NCI-H146 treated with DMSO at 0.1 percent for 48 hours (cell line): ENCODE measurements around the gene TM9SF3.
"Not testable (repeated sequence)": the region's sequence is repeated elsewhere in the genome, so short reads cannot be mapped to it uniquely, and the experiment has no call there.

ENCODE experiments used
- DNase-seq: peaks from one replicate; lab custom pipeline; 2025; ENCODE audit not compliant: unreplicated experiment; lab: John Stamatoyannopoulos, UW

Gene TM9SF3

GRCh38 chr10:96570983-96571964, 15.5 kb downstream of the TM9SF3 start:
- DNase-seq = no peak

GRCh38 chr10:96570511-96570910, 16.3 kb downstream of the TM9SF3 start:
- DNase-seq = no peak

- DNase-seq = no peak
Measured at GRCh38 chr10:96568402-96568801, 18.4 kb downstream of the TM9SF3 start.

GRCh38 chr10:96565774-96566173, 21.0 kb downstream of the TM9SF3 start:
- DNase-seq = no peak

- DNase-seq = no peak
Measured at GRCh38 chr10:96560966-96561887, 25.6 kb downstream of the TM9SF3 start.

GRCh38 chr10:96560489-96560888, 26.3 kb downstream of the TM9SF3 start:
- DNase-seq = no peak

GRCh38 chr10:96556003-96556402, 30.8 kb downstream of the TM9SF3 start:
- no peak for DNase-seq

- no peak for DNase-seq
Measured at GRCh38 chr10:96555330-96555729, 31.5 kb downstream of the TM9SF3 start.

- DNase-seq = no peak
Measured at GRCh38 chr10:96548589-96548988, 38.2 kb downstream of the TM9SF3 start.

GRCh38 chr10:96545558-96545957, 41.3 kb downstream of the TM9SF3 start:
- DNase-seq = not testable (repeated sequence)

GRCh38 chr10:96541921-96542320, 44.9 kb downstream of the TM9SF3 start:
- DNase-seq = no peak

GRCh38 chr10:96540240-96540639, 46.6 kb downstream of the TM9SF3 start:
- DNase-seq = no peak

GRCh38 chr10:96538683-96539082, 48.1 kb downstream of the TM9SF3 start:
- no peak for DNase-seq

GRCh38 chr10:96536129-96536528, 50.7 kb downstream of the TM9SF3 start:
- DNase-seq = no peak

GRCh38 chr10:96532523-96532922, 54.3 kb downstream of the TM9SF3 start:
- DNase-seq = no peak

- no peak for DNase-seq
Measured at GRCh38 chr10:96529634-96530279, 57.1 kb downstream of the TM9SF3 start.

GRCh38 chr10:96524741-96525140, 62.1 kb downstream of the TM9SF3 start:
- no peak for DNase-seq

GRCh38 chr10:96517284-96517683, 69.5 kb downstream of the TM9SF3 start:
- DNase-seq = no peak

- no peak for DNase-seq
Measured at GRCh38 chr10:96516337-96516736, 70.5 kb downstream of the TM9SF3 start.

- peak; percentile 70 for DNase-seq
Measured at GRCh38 chr10:96513698-96514561, 72.9 kb downstream of the TM9SF3 start, which contains the start of gene TLL2. TLL2 (minus strand) TSS chr10:96513926; CDS start chr10:96513685, 241 bp downstream.
